A549 treated with Hydrocortisone at 1 μM for 4 hours (cell line): ENCODE measurements around the gene FECH. TPM values are rescaled to one million over a fixed set of nuclear protein-coding genes. Genes with fewer than 3 reads are reported as not detected.

ENCODE experiments used
- total RNA-seq: library from RNA; stranded (reverse); fragments of 200-300 nt; extraction: Qiagen RNA extraction; gene quantifications from 5 replicates; pipeline ENCODE4 v1.2.3, GENCODE V29; 2022

FECH gene, protein sequence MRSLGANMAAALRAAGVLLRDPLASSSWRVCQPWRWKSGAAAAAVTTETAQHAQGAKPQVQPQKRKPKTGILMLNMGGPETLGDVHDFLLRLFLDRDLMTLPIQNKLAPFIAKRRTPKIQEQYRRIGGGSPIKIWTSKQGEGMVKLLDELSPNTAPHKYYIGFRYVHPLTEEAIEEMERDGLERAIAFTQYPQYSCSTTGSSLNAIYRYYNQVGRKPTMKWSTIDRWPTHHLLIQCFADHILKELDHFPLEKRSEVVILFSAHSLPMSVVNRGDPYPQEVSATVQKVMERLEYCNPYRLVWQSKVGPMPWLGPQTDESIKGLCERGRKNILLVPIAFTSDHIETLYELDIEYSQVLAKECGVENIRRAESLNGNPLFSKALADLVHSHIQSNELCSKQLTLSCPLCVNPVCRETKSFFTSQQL
- 36.1 to 38.7 TPM (median 37.3 TPM) in 5 replicates for total RNA-seq

DNA sequence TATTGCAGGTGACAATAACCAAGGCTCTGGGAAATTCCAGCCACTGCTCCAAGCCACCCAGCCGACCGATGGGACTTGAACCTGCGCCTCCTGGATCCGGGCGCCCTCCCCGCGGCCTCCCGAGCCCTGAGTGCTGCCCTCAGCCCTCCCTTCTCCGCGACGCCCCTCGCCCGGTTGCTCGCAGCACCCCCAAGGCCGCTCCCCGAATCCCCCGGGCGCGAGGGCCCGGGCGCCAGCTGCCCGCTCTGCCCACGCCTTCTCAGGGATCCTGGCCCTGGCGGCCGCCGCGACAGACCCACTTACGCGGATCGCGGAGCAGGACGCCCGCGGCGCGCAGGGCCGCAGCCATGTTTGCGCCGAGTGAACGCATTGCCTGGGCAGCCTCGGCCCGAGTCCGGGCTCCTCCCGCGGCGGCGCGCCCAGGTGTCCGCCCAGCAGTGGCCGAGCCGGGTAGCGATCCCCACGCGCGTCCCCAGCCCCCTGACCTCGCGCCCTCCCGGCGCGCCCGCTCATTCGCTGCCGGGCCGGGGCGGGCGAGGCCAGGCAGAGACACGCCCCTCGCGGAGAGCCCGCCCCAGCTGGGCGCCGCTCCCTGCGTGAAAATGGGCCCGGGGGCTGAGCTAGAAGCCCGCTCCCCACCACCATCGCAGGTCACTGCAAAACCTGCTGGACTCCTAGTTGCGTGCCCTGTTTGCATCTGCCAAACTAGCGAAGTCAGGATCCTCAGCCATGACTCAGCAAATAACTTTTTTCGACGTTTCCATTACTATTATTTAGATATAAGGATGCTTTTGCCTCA, at the start of gene FECH:
Gene FECH (minus strand): TSS at position 452 of the 799 bp plus-strand sequence. CDS start 82 bp downstream, at position 370.

Other genes starting within 250 kb of the FECH start
- gene ST8SIA3, start 234.1 kb downstream of the FECH start, total RNA-seq: not detected in 5 replicates
- 0.26 to 0.51 TPM (median 0.35 TPM) in 5 replicates for gene ONECUT2, start 151.3 kb downstream of the FECH start, total RNA-seq
- gene NARS1, start 35.1 kb upstream of the FECH start, total RNA-seq: 71.6 to 136 TPM (median 76.2 TPM) in 5 replicates
- gene ATP8B1, start 216.6 kb upstream of the FECH start, total RNA-seq: 6.0 to 8.9 TPM (median 6.8 TPM) in 5 replicates